NAMALWA (cell line): ENCODE measurements around the gene SNRK.
"Not testable (repeated sequence)": the region's sequence is repeated elsewhere in the genome, so short reads cannot be mapped to it uniquely, and the experiment has no call there.

ENCODE experiments used
- DNase-seq: peaks from one replicate; pipeline ENCODE4 v3.0.0-alpha.2; 2015; ENCODE audit warnings: low spot score

The SNRK gene

DNA sequence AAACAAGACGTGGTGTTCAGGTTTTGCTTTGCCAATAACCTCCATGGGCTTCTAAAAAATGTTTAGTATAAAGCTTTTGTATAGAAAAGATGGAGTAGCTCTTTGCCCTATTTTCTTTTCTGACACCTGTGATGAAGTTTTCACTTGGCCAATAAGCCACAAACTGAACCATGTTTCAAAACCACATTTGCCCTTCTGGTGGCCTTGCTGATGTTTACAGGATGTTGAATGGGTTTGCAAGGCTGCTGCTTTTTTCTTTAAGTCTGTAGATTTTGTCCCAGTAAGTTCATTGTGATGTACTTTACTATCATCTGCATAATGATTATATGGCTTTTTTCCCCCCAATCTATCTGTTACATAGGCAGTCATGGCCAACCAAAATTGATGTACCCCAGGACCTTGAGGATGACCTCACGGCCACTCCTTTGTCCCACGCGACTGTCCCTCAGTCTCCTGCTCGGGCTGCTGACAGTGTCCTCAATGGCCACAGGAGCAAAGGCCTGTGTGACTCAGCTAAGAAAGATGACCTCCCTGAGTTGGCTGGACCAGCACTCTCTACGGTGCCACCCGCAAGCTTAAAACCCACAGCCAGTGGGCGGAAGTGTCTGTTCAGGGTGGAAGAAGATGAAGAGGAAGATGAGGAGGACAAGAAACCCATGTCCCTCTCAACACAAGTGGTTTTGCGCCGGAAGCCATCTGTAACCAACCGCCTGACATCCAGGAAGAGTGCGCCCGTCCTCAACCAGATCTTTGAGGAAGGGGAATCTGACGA, 60.8 kb downstream of the SNRK start:
- DNase-seq, result no peak

DNA sequence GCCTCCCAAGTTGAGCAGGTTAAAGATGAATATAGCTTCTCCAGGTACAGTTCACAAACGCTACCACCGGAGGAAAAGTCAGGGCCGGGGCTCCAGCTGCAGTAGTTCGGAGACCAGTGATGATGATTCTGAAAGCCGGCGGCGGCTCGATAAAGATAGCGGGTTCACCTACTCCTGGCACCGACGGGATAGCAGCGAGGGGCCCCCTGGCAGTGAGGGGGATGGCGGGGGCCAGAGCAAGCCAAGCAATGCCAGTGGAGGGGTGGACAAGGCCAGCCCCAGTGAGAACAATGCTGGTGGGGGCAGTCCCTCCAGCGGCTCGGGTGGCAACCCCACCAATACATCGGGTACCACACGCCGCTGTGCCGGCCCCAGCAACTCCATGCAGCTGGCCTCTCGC, 61.4 kb downstream of the SNRK start:
- no peak for DNase-seq

DNA sequence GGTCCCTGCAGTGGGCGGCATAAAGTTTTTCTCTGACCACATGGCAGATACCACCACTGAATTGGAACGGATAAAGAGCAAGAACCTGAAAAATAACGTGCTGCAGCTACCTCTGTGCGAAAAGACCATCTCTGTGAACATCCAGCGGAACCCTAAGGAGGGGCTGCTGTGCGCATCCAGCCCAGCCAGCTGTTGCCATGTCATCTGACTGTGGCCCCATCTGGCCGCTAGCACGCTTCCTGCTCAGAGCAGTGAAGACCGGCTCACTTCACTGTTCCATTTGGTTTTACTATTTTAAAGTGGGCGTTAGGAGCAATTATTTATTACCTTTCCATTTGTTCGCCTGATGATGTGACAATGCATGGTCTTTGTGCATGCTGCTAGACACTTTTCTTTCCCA, 62.0 kb downstream of the SNRK start:
- DNase-seq, result no peak

DNA sequence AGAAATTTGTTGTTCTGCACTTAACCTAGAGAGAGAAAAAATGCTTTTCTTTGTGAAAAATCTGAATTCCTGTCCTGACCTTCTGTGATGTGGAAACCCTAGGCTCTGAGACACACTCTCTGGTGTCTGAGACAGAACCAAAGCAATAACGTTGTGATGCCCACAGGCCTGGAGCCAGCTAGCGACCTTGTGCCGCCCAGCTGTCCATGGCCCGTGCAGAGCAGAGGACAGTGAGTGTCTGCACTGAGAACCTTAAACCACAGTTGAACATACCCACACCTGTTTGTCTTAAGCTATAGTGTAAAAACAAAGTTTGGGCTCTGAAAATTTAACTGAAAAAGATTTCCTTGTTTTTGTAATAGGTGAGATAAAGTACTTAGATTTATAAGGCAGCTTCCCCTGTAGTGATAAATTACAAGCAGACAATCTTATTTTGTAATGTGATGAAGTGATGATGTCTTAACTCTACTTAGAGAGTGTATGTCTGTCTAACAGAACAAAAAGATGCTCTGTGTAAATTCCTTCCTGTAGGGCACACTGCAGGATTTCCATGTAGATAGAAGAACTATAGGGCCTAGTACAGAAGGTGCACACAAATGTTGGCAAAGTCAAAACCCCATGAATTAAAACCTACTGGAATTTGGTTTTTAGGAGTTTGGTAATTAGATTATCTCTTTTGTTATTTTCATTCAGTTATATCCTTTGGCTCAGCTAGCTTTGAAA, 62.7 kb downstream of the SNRK start:
- DNase-seq, result no peak

DNA sequence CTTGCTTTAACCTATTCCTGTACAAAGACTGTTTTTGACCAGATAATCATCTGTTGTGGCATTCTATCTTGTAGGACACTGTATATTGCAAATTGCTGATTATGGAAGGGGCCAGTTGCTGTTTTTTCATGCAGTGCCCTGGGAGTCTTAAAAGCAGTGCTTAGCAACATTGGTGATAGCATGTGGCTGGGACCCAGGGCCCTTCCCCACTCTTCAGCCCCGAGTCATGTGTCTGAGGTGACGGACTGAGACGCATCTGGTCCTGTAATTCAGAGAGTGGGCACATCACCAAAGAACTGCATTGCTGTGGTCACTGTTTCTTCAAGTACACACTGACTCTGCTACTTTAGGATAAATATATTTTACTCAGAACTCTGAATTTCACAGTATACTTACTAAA, 63.4 kb downstream of the SNRK start:
- DNase-seq, result no peak

DNA sequence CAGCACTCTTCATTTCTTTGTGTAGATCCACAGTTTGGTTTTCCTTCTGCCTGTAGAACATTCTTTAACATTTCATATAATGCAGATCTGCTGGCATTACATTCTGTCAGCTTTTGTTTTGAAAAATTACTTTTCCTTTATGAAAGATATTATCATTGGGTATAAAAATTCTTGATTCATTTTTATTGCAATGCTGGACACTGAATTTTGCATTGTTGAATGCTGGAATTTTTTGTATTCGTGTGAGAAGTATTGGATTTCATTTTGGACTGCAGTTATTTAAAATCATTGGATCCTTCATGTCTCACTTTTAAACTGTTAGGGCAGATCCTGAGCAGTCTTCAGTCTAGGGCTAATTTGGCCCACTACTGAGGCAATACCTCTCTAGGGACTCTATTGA, 67.1 kb downstream of the SNRK start:
- no peak for DNase-seq

DNA sequence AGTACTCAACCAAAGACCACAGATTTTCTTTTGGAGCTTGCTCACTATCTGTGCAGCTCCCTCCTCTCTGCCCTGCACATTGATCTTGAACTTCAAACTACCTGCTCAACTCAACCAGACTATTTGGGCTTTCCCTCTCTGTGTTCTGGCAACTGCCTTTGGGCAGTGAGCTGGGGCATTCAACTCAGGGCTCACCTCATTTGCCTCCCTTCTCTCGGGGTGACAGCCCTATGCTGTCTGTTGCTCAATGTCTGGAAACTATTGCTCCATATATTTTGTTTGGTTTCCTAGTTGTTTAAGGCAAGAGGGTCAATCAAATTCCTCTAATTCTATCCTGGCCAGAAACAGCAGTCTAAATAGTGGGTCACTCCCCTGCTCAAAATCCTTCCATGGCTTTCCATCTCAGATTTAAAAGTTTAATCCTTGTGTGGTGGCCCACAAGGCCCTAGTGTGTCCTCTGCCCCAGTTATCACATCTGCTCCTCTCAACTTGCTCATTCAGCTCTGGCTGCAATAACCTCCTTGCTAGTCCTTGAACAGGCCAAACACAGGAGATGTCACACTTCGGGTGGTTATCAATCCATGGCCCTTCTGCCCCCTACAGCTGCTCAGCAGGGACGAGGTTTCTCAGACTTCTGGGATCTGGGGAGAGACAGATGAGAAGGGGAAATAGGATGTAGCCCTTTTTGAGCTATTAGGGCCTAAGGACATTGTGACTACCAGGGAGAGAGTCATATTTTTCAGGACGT, 67.8 kb downstream of the SNRK start:
- DNase-seq, result no peak

DNA sequence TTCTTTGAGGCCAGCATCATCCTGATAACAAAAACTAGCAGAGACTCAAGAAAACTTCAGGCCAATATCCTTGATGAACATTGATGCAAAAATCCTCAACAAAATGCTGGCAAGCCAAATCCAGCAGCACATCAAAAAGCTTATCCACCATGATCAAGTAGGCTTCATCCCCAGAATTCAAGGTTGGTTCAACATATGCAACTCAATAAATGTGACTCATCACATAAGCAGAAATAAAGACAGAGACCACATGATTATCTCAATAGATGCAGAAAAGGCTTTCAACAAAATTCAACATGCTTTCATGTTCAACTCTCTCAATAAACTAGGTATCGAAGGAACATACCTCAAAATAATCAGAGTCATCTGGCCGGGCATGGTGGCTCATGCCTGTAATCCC, 69.7 kb downstream of the SNRK start:
- not testable (repeated sequence) for DNase-seq

DNA sequence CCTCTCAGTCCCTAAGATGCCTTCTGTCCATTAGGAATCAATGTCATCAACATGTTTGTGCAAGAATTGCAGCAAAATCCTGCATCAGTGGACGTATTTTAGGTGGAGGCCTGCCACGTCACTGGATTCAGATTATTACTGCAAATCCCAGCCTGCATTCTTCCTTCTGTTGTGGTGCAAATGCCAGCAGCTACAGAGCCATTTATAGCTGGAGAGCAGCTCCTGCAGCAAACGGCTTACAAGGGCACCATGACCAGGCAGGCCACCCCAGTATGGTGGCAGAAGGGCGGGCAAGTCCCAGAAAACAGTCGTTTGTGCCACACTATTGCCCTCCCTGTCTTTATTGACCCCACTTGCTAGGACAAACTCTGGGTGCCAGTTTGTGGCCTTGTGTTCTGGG, 74.7 kb downstream of the SNRK start:
- no peak for DNase-seq

DNA sequence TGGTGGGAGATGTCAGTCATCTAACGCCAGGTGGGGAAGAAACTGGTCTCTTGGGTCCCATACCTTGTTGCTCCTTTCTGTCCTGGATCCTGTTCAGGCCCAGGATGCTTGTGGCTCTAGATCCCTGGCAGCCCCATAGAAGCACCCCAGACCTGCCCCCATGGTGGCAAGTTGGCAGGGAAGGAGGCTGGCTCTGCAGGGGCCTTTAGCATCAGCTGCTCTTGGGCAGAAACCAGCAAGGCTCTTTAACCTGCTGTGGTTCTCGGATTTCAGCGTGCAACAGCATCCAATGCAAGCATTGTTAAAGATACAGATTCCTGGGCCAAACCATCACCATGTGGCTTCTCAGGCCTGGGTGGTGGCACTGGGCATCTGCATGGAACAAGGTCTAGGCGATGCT, 75.8 kb downstream of the SNRK start:
- no peak for DNase-seq

DNA sequence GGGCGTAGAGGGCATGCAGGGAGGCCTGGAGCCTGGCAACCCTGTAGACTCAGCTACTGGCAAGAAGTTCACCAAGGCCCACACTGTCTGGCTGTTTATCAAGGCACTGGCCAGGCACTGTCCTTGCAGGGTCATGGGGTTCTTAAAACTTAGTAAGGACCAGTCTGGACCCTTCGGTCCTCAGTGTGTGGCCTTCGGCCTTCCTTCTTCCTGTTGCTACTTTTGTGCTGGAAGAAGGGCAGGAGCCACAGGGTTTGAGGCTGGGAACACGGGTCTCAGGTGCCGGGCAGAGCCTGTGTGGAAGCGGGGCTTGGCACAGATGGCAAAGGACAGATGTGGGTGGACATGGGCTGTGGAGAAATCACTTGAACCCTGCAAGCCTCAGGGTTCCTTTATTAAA, 76.6 kb downstream of the SNRK start:
- no peak for DNase-seq

DNA sequence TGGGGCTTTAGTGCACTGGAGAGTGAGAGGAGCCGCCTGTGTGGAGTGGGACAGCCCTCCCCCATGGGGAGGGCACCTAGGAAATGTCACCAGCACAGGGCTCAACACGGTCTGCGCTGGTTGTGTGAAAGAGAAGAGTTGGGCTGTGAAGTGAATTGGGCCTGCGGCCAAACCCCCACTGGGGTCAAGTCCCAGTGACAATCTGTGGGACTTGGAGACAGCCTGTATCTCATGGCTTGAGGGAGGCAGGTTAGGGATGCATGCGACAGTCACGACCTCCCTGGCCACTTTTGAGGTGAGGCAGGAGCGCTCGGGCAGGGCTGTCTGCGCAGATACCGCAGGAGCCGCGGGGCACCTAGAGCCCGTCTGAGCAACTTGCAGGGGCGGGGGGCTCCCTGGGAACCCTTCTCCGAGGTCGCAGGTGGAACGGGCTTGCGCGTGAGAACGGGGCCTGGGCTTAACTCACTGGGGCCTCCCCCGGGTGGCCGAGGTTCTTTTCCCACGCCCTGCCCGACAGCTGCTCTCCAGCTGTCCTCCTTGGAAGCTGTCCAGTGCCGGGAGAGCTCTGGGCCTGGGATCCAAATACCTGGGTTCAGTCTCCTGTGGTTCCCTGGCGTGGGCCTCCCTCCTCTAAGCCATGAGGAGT, 77.4 kb downstream of the SNRK start:
- no peak for DNase-seq

DNA sequence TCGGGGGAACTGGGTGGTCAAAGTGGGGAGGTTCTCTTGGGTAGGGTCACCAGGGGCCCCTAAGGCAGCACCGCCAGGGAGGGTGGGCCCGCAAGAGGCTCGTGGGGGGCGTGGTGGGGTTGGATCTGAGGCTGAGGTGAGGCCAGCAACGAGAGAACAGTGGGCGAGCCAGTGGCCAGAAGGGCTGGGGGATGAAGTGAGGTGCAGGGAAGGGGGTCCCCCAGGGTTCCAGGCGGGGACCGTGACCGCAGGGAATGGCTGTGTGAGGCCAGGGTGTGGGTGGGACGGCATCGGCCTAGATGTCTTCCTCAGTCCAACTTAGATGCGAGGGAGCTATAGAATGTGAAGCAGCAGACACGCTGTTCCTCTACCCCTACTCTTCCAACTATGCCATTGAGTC, 78.2 kb downstream of the SNRK start:
- DNase-seq, result no peak

DNA sequence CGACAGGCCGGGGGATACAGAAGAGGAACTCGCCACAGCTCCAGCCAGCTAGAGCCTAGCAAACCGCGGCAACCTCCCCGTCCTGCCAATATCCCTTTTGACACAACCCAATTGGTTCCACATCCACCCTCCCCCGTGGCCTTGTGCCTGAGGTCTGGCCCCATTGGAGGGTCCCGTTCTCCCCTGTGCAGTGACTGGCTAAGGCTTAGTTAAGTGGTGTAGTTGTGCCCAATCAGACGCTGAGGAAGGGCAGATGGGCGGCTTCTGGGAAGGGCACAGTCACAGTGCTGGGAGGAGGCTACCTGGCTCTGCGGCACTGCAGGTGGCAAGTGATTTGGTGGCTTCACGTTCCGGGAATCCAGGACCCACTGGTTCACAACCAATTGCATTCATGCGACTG, 78.6 kb downstream of the SNRK start:
- no peak for DNase-seq

DNA sequence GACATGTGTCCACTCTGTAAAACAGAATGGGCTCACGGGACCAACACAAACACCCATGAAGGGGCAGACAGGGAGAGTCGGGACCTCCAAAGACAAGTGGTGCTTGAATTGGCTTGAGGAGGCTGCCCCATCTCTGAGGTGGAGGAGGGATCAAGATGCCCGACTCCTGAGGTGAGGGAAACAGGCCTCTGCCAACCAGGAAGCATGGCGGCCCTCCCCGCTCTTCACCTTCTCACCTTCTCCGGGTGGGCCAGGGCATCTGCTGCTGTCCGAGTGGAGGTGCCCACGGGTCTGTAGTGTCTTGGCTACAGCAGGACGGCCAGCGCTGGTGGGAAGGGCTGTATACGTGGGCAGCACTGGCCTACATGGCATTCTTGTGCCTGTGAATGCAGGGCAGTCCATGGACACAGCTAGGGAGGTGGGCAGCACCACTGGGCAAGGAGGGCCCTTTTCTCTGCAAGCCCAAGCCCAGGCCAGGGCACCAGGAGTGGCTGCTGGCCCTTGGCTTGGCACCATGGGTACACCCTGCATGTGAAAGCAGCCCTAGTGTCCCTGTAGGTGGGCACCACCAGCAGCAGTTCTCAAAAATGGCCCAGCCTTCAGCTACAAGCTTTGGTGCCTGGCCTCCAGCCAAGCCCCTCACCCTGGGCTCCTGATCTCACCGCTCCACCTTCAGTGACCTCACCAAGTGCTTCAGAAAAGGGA, 79.4 kb downstream of the SNRK start:
- no peak for DNase-seq

DNA sequence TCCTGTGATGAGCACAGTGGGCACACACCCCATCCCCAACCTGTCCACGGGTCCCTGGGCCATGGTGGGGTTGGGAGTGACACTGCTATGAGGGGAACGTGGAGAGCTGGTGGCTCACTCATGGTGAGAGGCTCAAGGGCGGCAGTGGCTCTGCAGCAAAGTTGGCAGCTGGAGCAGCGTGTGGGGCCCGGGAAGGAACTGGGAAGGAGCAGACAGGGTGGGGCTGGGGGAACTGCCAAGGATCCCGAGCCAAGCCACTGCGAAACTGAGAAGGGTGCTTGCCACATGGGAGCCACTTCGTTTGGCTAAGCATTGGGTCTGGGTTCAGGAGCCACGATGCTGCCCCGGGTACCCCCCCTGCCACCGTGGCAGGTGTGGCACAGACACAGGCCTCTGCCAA, 80.1 kb downstream of the SNRK start:
- no peak for DNase-seq

DNA sequence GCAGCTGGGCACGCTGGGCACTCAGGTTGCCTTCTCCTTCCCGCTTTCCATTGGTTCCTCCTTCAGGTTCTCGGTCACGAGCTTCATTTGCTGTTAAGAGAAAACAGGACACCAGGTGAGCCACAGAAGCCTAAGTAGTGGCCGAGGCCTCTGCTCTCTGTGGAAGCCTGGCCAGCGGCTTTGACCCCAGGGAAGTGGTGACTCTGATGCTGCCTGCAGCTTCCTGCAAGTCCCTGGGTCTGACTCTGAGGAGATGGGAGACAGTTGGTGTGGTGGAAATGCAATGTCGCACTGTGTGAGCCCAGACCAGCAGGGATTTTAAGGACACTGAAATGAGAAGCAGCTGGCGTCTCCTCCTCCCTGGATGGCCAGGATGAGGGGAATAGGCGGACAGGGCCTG, 80.5 kb downstream of the SNRK start:
- DNase-seq, result no peak

DNA sequence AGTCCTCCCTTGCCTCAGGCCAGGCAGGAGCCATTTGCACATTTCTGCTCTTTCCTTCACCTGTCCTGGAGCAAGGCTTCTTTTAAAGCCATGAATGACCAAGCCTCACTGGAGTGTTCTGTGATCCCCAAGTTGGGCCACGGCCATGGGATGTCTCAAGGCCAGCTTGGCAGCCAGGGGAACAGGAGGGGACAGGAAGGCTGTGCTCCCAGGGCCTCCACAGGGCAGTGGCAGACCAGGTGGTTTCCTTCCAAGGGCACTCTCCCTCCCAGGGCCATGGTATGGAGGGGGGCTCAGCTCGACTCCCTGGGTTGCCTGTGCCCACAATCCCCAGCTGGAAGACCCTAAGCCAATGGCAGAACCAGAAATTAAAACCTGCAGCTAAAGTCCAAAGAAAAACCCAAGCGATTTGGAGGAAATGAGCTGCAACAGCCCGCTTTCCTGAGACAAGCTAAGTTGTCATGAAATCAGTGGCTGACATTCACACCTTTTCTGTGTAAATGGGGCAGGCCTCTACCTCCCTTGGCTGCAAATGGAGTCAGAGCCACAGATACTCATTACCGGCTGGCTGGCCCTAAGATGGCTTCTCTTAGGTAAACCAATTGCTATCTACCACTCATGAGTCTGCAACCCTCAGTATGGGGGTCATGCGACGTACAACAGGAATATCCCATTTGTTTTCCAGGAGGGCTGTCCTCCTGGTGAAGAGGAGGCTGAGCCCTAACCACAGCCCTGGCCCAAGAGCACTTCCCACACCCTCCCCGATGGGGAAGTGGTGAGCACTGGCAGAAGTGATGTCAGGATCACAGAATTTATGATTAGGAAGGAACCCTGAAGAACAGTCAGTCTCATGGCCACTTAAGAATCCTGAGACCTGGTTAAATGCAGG, 83.3 kb downstream of the SNRK start:
- no peak for DNase-seq

DNA sequence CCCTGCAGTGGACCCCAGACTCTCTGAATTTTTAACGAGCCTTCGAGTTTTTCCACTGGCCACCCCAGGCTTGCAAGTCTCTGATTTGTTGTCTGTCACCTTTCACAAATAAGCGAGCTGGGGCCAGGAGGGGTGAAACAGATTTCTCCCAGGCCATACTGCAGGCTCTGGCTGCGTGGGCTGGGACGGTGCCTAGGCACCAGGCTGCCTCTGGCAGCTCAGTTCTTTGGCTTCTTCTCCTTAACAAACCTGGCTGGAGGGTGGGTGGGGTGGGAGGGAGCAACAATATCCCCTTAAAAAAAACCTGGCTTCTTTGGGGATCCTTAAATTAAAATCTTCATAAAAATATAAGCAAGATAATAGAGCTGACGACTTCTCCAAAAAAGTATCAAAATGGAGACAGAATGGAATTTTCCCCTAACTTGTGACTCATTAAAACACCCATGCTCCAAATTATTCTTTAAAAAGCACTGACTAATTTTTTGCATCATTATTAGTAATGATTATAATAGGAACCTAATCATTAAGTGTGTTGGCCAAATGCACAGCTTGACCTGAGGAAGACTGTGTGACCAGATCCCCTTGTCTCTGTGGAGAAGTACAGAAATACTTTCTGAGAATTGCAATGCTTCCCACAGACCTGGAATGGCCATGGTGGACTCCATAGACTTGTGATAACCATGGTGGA, 84.1 kb downstream of the SNRK start:
- DNase-seq, result no peak

DNA sequence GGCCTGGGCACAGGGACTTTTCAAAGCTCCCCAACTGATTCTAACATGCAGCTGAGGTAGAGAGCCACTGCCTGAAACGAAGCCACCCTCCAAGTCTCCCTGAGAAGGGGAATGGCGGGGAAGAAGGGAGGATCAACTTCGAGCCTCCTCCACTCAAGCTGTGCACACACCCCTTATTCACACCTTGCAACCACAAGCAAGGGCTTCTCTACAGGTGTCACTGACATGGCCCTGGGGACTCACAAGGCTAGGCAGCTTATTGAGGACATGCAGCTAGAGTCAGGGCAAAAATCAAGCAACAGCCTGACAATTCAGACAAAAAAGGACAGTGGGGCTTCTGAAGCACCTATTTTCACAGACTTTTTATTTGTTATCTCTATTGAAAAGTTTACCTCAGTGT, 85.2 kb downstream of the SNRK start:
- DNase-seq, result no peak
